DMS153 (cell line): ENCODE measurements around the gene GLT6D1.

Source experiments
- DNase-seq: peaks from one replicate; lab custom pipeline; 2025; lab: John Stamatoyannopoulos, UW

GLT6D1 gene

GRCh38 chr9:135608294-135608998, 30.9 kb downstream of the GLT6D1 start:
- no peak for DNase-seq

DNA sequence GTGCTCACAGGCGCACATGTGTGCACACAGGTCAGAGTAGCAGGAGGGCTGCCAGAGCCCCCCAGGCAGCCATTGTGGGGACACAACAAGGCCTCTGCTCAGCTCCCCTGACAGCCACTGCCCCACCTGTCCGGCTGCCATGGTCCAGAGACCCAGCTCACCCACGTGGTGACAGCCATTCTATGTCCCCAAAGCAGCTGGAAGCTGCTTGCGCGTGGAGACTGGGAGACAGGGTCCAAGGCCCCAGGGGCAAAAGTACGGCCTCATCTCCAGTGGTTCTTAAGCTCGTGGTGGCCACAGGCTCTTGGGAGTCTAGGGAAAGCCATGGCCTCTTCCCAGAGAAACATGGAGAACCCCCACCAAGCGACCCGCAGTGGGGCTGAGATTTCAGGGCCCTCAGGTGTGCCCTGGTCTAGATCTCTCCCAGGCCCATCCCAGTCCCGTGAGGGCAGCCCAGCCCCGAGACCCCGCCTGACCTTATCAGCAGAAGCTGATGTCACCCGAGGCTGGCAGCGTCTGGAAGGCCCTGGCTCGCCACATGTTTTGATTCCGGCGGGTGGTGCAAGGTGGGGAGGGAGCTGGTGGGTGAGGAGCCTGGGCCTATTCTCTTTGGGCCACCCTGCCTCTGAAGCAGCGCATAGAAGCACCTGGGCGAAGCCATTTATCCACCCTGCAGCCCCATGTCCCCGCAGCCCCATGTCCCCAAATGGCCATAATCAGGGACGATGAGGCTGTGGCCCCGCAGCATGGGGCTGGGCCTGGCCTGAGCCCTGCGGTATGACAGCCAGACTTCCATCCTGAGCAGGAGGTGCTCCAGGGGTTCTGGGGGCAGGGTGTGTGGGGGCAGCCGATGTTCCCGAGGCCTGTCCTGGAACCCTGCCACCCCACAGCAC, 31.7 kb downstream of the GLT6D1 start:
- DNase-seq, result no peak

DNA sequence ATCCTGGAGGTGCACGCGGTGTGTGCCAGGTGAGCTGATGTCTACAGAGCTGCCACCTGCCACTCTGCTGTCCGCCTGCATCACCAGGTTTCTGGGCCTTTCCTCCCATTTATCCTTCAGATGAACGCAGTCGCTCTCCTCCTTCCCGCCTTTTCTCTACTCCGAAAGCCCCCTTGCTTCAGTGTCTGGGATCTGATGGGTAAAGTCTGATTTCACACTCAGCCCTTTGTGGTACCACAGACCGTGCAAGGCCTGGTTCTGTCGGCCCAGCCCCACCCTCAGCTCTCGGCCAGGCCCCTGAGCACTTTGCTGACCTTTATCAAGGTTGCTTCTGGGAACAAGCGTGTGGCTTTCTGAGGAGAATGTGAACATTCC, 32.5 kb downstream of the GLT6D1 start:
- no peak for DNase-seq

DNA sequence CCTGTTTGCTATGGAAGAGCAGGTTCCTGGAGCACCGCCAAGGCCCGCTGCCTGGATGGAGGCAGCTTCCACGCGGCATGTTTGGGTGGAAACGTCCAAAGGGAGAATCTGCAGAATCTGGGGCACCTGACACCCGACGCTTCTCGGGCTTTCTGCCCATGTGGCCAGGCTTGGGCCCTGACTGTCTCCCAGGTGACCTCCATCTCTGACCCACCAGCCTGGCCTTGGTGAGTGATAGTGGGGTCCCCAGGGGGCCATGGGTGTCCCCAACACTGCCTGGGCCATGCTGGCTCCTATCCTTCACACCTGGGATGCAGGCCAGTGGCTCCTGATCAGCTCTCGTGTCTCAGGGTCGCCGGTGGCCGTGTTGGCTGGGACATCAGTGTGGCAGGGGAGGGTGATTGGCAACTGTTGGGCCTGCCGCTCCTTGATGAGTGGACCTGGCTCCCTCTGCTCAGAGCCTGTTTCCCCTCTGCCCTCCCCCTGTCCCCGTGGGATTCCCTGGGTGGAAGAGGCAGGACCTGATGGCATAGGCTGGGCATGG, 34.0 kb downstream of the GLT6D1 start:
- DNase-seq, result no peak

DNA sequence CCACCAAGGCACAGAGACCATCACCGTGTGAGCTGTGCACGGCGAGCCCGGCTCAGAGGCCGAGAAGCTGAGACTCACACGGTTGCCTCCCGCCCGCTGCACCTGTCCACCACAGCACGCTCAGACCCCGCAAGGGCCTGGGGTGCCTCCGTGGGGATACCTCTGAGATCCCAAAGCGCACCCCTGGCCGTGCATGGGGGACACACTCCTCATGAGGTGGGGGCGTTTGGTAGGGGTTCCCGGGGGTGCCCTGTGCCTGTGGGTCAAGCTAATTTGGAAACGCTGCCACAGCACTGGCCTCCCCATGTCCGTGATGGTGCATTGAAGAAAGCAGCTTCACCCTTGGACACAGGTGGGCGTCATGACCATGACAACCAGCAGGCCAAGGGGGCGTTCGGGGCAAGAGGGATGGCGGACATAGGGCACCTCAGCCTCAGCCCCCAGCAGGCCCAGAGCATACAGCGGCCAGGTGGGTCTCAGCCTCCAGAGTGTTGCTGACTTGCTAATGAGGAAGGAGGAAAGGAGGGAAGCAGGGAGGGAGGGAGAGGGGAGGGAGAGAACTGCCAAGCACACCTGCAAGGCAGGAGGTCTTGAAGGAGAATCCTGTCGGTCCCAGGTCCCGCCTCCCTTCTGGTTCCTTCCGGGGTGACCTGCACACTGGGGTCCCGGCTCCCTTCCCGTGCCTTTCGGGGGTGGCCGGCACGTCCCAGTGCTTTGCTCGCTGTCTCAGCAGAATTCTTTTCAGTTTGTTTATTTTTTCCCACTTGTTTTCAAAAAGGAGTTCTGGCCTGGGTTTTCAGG, 34.7 kb downstream of the GLT6D1 start:
- no peak for DNase-seq

- no peak for DNase-seq
Measured at GRCh38 chr9:135602789-135603481, 36.4 kb downstream of the GLT6D1 start.

GRCh38 chr9:135601988-135602387, 37.4 kb downstream of the GLT6D1 start:
- no peak for DNase-seq

- DNase-seq, result no peak
Measured at GRCh38 chr9:135600296-135600817, 39.0 kb downstream of the GLT6D1 start.

DNA sequence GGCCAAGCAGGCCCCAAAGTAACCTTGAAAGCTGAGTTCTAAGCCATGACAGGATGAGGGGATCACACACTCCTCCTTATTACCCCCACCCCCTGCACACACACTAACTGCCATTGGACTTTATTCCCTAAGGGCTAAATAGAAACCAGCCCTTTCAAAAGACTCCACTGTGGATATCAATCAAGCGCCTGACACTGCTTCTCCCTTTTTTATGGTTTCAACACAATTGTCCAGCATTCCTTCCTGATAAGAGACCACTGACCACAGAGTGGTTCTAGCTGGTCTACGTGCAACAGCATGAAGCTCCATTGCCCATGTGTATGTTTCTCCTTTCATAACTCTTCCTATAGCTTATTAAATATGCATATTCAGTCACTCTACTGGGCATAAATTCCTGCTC, 43.1 kb downstream of the GLT6D1 start:
- DNase-seq, result no peak

- no peak for DNase-seq
Measured at GRCh38 chr9:135592625-135593024, 46.7 kb downstream of the GLT6D1 start.

DNA sequence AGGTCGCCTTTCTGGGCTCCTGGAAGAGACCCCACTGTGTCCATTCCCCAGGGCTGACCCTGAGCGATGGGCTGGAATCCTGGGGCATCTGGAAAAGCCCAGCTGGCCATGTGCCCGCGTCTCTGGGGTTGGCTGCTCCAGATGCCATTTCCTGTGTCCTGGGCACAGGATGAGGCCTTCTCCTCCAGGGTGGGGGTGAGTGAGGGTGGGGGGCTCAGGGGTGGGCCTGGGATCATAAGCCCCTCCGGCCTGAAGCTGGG, 47.1 kb downstream of the GLT6D1 start:
- no peak for DNase-seq

DNA sequence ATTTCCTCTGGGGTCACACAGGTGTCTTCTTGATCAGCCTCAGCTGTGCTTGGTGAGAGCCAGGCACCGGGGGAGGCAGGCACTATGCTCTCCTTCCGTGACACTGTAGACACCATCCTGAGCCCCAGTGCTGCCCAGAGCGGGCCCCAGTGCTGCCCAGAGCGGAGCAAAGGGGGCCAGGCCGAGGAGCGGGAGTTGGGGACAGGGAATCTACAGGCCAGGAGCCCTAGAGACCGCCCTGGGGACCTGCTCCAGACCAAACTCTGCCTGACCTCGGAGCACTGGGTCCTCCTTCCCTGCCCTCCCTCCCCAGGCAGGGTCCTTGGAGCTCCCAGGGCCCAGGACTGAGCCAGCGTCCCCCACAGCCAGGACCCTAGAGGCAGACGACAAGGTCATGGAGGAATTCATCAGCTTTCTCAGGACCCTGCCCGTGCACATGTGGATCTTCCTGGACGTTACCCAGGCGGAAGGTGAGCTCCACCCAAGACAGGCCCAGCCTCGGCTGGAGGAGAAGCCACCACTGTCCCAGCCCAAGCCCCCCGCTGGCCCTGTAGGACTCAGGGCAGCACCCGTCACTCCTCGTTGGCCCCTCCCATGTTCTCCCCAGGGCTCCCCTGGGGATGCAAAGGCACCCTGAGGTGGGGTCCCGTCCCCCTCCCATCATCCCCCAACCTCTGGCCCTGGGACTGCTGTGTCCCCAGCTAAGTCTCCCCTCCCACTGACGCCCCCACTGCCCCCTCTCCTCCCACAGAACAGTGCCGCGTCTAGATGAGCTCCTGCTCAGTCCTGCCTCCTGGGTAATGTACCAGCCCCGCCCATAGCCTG, 47.6 kb downstream of the GLT6D1 start:
- no peak for DNase-seq

- no peak for DNase-seq
Measured at GRCh38 chr9:135590486-135591079, 48.8 kb downstream of the GLT6D1 start.

GRCh38 chr9:135589596-135590485, 49.5 kb downstream of the GLT6D1 start:
- DNase-seq, result no peak

GRCh38 chr9:135588886-135589595, 50.3 kb downstream of the GLT6D1 start:
- DNase-seq, result no peak

- DNase-seq, result no peak
Measured at GRCh38 chr9:135588371-135588770, 51.0 kb downstream of the GLT6D1 start.

DNA sequence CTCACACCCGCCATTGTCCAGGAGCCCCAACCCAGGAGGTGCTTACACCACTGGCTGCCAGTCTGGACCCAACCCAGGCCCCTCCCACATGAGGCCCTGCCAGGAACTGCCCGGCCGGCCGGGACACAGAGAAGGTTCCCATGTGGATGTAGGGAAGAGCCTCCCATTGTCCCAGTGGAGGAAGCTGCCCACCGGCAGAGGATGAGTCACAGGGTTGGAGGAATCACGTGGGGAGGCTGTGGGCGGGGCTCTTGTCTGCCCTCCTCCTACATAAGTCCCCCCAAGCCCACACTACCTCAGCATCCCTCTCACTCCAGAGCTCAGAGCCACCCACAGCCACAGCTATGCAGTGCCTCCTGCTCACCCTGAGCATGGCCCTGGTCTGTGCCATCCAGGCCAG, 51.7 kb downstream of the GLT6D1 start:
- DNase-seq, result no peak

- no peak for DNase-seq
Measured at GRCh38 chr9:135586601-135587109, 52.7 kb downstream of the GLT6D1 start.

DNA sequence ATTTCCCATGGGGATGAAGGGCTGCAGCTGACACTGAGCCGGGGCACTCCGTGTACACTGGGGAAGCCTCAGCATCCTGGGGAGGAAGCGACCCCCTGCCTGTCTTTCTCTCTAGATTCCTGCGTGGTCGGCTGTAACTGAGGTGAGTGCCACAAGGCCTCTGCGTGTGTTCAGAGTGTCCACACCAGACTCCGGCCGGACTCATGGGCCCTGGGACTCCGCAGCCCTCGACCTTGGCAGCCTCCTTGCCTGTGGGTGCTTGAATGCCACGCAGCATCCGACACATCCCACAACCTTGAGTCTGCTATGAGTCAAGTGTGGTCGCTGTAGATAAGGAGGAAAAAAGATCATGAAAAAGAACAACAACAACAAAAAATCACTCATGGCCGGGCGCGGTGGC, 54.4 kb downstream of the GLT6D1 start:
- DNase-seq, result no peak
